B cell (primary cell): ENCODE results near the gene EHBP1L1. TPM values are rescaled to one million over a fixed set of nuclear protein-coding genes. Genes with fewer than 3 reads are reported as not detected.
A peak's percentile ranks its signal among the peaks of the same experiment; 100 is the strongest.
"Not testable (repeated sequence)": the region's sequence is repeated elsewhere in the genome, so short reads cannot be mapped to it uniquely, and the experiment has no call there.

ENCODE experiments used
- ATAC-seq: fragments of 200-7000 bp; cut with Tn5 transposase; one replicate; pipeline ENCODE4 v1.10.0; 2021; ENCODE audit warnings: low read depth, mild to moderate bottlenecking, moderate number of reproducible peaks, moderate library complexity
- CTCF ChIA-PET: fragments of 350-600 bp; sonication (Branson Sonifier 250); formaldehyde crosslinking; loops from one replicate; lab custom pipeline; 2021; ENCODE audit warnings: antibody characterized with exemption, inconsistent platforms; lab: Charles Lee
- POLR2A ChIA-PET: fragments of 350-600 bp; sonication (Branson Sonifier 250); formaldehyde crosslinking; loops from one replicate; lab custom pipeline; 2021; ENCODE audit warnings: antibody characterized with exemption; lab: Charles Lee
- DNase-seq: peaks from one replicate; pipeline ENCODE4 v3.0.0; 2013
- H2AFZ ChIP-seq: 2 replicates; pipeline ENCODE4 v1.6.1; 2012; ENCODE audit warnings: mild to moderate bottlenecking, low read depth, low read length; ENCODE audit not compliant: insufficient read depth, poor library complexity, severe bottlenecking
- H3K27ac ChIP-seq, 2 donors: 1 replicate in 1 of 2; 2 replicates in 1 of 2; pipeline ENCODE4 v1.5.1; 2012 to 2013; ENCODE audit warnings: low read length in 2 of 2, mild to moderate bottlenecking in 2 of 2, moderate library complexity in 1 of 2
- H3K27me3 ChIP-seq, 4 experiments: fragments of 200-600 bp in 1 of 4; sonication (generic) in 1 of 4; replicated peaks in 1 of 4; 1 replicate in 2 of 4; 2 replicates in 2 of 4; pipeline versions ENCODE4 v1.6.1 to v1.7.0; 2013 to 2016; ENCODE audit warnings: low read length in 3 of 4, mild to moderate bottlenecking in 2 of 4, mixed read lengths in 1 of 4, moderate library complexity in 1 of 4; ENCODE audit not compliant: insufficient read depth in 4 of 4, control insufficient read depth in 3 of 4; ENCODE audit errors: control extremely low read depth in 1 of 4
- H3K36me3 ChIP-seq, 2 experiments: replicated peaks in 1 of 2; 1 replicate in 1 of 2; 2 replicates in 1 of 2; pipeline versions ENCODE4 v1.6.1 to v1.7.1; 2013; ENCODE audit warnings: low read length in 1 of 2; ENCODE audit not compliant: insufficient read depth in 2 of 2, control insufficient read depth in 1 of 2; ENCODE audit errors: control extremely low read depth in 1 of 2, extremely low read depth in 1 of 2
- H3K4me1 ChIP-seq, 2 donors: fragments of 200-600 bp in 1 of 2; sonication (generic) in 1 of 2; 1 replicate in 1 of 2; 2 replicates in 1 of 2; pipeline versions ENCODE4 v1.5.1 to v1.6.1; 2013 to 2017; ENCODE audit warnings: low read length in 2 of 2; ENCODE audit not compliant: control insufficient read depth in 2 of 2, insufficient read depth in 2 of 2
- H3K4me2 ChIP-seq: replicated peaks from 2 replicates; pipeline ENCODE3; 2012; ENCODE audit warnings: mild to moderate bottlenecking, low read depth, low read length; ENCODE audit not compliant: poor library complexity, severe bottlenecking
- H3K4me3 ChIP-seq, 5 experiments: fragments of 200-600 bp in 1 of 5; sonication (generic) in 1 of 5; 1 replicate in 3 of 5; 2 replicates in 2 of 5; pipeline versions ENCODE4 v1.5.1 to v1.7.0; 2011 to 2016; ENCODE audit warnings: low read length in 4 of 5, mild to moderate bottlenecking in 4 of 5, low read depth in 2 of 5, control low read depth in 1 of 5, moderate library complexity in 1 of 5; ENCODE audit not compliant: insufficient read depth in 1 of 5; ENCODE audit errors: control extremely low read depth in 1 of 5, extremely low read depth in 1 of 5
- H3K79me2 ChIP-seq: fragments of 200-600 bp; sonication (generic); one replicate; pipeline ENCODE4 v1.6.0; 2016; ENCODE audit warnings: low read length; ENCODE audit not compliant: control insufficient read depth, insufficient read depth
- H3K9ac ChIP-seq: fragments of 200-600 bp; sonication (generic); 2 replicates; pipeline ENCODE4 v1.6.1; 2017; ENCODE audit warnings: mild to moderate bottlenecking, low read length, moderate library complexity
- H3K9me3 ChIP-seq, 3 donors: one replicate each; pipeline versions ENCODE4 v1.6.1 to v1.7.1; 2013; ENCODE audit warnings: low read length in 2 of 3; ENCODE audit not compliant: control insufficient read depth in 2 of 3, insufficient read depth in 1 of 3; ENCODE audit errors: control extremely low read depth in 1 of 3
- H4K20me1 ChIP-seq: 2 replicates; pipeline ENCODE4 v1.6.0; 2012; ENCODE audit warnings: mild to moderate bottlenecking, low read length; ENCODE audit not compliant: insufficient read depth, control insufficient read depth, poor library complexity, severe bottlenecking
- H3K27ac Mint-ChIP-seq: one replicate; pipeline ENCODE4 v1.8.0; 2021; ENCODE audit warnings: mixed read lengths
- H3K27me3 Mint-ChIP-seq: one replicate; pipeline ENCODE4 v1.8.0; 2021; ENCODE audit warnings: mixed read lengths
- H3K4me1 Mint-ChIP-seq: one replicate; pipeline ENCODE4 v1.8.0; 2021; ENCODE audit warnings: mixed read lengths
- H3K4me3 Mint-ChIP-seq: one replicate; pipeline ENCODE4 v1.8.0; 2021; ENCODE audit warnings: mixed read lengths
- H3K9me3 Mint-ChIP-seq: one replicate; pipeline ENCODE4 v1.8.0; 2022; ENCODE audit warnings: mixed read lengths; ENCODE audit not compliant: insufficient read depth
- CTCF ChIP-seq: fragments of 200-600 bp; IDR thresholded peaks from one replicate; pipeline ENCODE4 v1.8.0; 2022; ENCODE audit warnings: antibody characterized with exemption, mild to moderate bottlenecking
- EZH2 ChIP-seq: IDR thresholded peaks from 2 replicates; pipeline ENCODE4 v1.6.1; 2012; ENCODE audit warnings: borderline replicate concordance, low read depth, mild to moderate bottlenecking, moderate library complexity, low read length; ENCODE audit not compliant: insufficient read depth, poor library complexity, severe bottlenecking
- WGBS: methylation state at CpG from one replicate; pipeline ENCODE4 v1.1.5; 2013; ENCODE audit warnings: missing lambda C conversion rate; ENCODE audit not compliant: insufficient coverage; 5-methylcytosine and 5-hydroxymethylcytosine counted together
- intact Hi-C: fragments of 100-400 bp; cut with micrococcal nuclease; formaldehyde crosslinking; loops from one replicate; pipeline ENCODE4 v1.10.0; 2022
- polyA plus RNA-seq: library from polyadenylated mRNA; depleted of rRNA; stranded (reverse); fragments of >200 nt; gene quantifications from 2 replicates; pipeline ENCODE4 v1.2.3, GENCODE V29; 2012
- total RNA-seq, 2 donors: library from RNA; stranded (reverse); fragments of 120-200 nt in 1 of 2; gene quantifications; 1 replicate in 1 of 2; 2 replicates in 1 of 2; pipeline versions ENCODE4 v1.2.3 to v1.2.4, GENCODE V29; 2013 to 2022

Gene EHBP1L1
- total and polyA plus RNA-seq, 2 donors (not counting 1 experiment from before 2014, with no cell fraction given): 202 to 279 TPM

- H3K27ac ChIP-seq: peak within 1 kb of the TSS; percentile 100
- Mint-ChIP-seq H3K27me3 (no peaks in the 10 kb centered on the region), H3K4me3 (peak within 1 kb of the TSS; percentile 99), H3K27ac (peak within 1 kb of the TSS; percentile 98), H3K9me3 (no peaks in the 10 kb centered on the region), H3K4me1 (peaks cover 42% of the 10 kb centered on the region)
- H3K79me2 ChIP-seq: peaks cover 89% of the 10 kb centered on the region
- H3K4me2 ChIP-seq: peak within 1 kb of the TSS; percentile 96
- DNase-seq (peak; percentile 88), ATAC-seq (peak; percentile 32)
- H3K9ac ChIP-seq: peak within 1 kb of the TSS; percentile 91
- peak within 1 kb of the TSS; percentile 53 for H2AFZ ChIP-seq
- H3K4me3 ChIP-seq: peak within 1 kb of the TSS; percentile 70 to 97 (median 93)
- H3K9me3 ChIP-seq: no peaks in the 10 kb centered on the region
- CTCF ChIA-PET: interaction anchor here (0.9 to 7.4 kb wide), 13 partner anchors 11 to 308 kb away, joined by 3 to 86 read pairs (median 4); partner anchors contain the start of genes EHBP1L1, KAT5, MUS81 and RELA
- 5% methylated on average over 39 of the region's 46 CpGs for WGBS
- TF ChIP-seq EZH2 (no peak), CTCF (no peak)
- H4K20me1 ChIP-seq: peaks cover 68% of the 10 kb centered on the region
- peaks cover 37 to 66% of the 10 kb centered on the region in 2 donors for H3K4me1 ChIP-seq
- H3K36me3 ChIP-seq: peaks cover 0 to 51% of the 10 kb centered on the region in 2 experiments
- POLR2A ChIA-PET: interaction anchor here (0.6 to 5.0 kb wide), 12 partner anchors 10 to 645 kb away, joined by 3 to 116 read pairs (median 10); partner anchors contain the start of genes BANF1, EIF1AD, FIBP and MUS81
- no peaks in the 10 kb centered on the region for H3K27me3 ChIP-seq
- intact Hi-C loops: loop anchor here (1.0 kb wide), 4 partner anchors 12 to 63 kb away; partner anchors contain the start of gene PCNX3
These were observed 62.1 kb downstream of the EHBP1L1 start, which contains the start of gene SIPA1 for GRCh38 chr11:65637794-65638419. SIPA1 (plus strand) TSS chr11:65638101; CDS start chr11:65640922, 2,821 bp downstream.

GRCh38 chr11:65639228-65639597, 63.4 kb downstream of the EHBP1L1 start:
- peaks cover 49% of the 10 kb centered on the region for H3K4me1 Mint-ChIP-seq
- H3K9me3 Mint-ChIP-seq, H3K27me3 Mint-ChIP-seq, H3K9me3 ChIP-seq, H2AFZ ChIP-seq, DNase-seq, ATAC-seq, H3K27me3 ChIP-seq: not testable (repeated sequence)
- Histone ChIP-seq H3K4me1 (peaks cover 43 to 67% of the 10 kb centered on the region in 2 donors), H3K36me3 (peaks cover 0 to 59% of the 10 kb centered on the region in 2 experiments), H3K4me2 (peak overlapping the region; percentile 96), H3K9ac (peak overlapping the region; percentile 91), H3K27ac (peak overlapping the region; percentile 100), H3K79me2 (peaks cover 94% of the 10 kb centered on the region), H4K20me1 (peaks cover 69% of the 10 kb centered on the region), H3K4me3 (peak overlapping the region; percentile 70 to 97 (median 93))
- peak overlapping the region; percentile 99 for H3K4me3 Mint-ChIP-seq
- ChIA-PET CTCF (interaction anchor here (0.7 to 7.4 kb wide), 15 partner anchors 10 to 220 kb away, joined by 3 to 86 read pairs (median 3); partner anchors contain the start of genes MUS81, RELA and RNASEH2C), POLR2A (interaction anchor here (0.6 to 5.0 kb wide), 27 partner anchors 8 to 598 kb away, joined by 3 to 116 read pairs (median 5); partner anchors contain the start of genes BANF1, DPF2, EHBP1L1 and EIF1AD)
- intact Hi-C loops: loop anchor here (1.0 kb wide), 1 partner anchor 73 kb away; the partner anchor contains the start of gene KAT5
- peak overlapping the region; percentile 98 for H3K27ac Mint-ChIP-seq
- WGBS: 50% methylated on average over 7 of the region's 9 CpGs
